ENCODE measurements around the gene SMIM21. TPM values are rescaled to one million over a fixed set of nuclear protein-coding genes. Genes with fewer than 3 reads are reported as not detected.

Gene SMIM21
- total RNA-seq, 1 experiment from 2014 or later = not detected

DNA sequence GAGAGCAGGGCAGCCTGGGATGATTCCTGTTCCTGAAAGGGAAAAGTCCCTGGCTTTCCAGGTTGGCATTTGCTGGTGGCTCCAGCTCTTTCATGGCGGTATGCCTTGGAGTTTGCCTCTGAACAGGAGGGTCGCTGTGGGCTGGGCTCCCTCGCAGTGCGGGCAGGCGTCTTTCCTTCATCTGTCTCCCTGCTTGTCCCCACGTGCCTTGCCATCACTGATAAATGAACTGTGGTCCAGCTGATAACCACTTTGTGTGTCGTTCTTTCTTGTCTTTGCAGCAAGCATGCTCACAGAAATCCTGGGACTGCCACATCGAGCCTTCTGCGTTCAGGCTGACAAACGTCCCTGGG lies 35.3 kb downstream of the SMIM21 start:
- Mint-ChIP-seq H3K4me3 (no peak overlapping the region), H3K9me3 (no peaks in the 10 kb centered on the region), H3K27me3 (ENCODE audit: low read depth) (peaks cover 4% of the 10 kb centered on the region), H3K36me3 (no peaks in the 10 kb centered on the region), H3K4me1 (peaks cover 8% of the 10 kb centered on the region; the same call in 1 of the 2 replicates), H3K27ac (no peak overlapping the region)
- ChIA-PET POLR2A (no interaction called here), CTCF (no interaction called here)
- ATAC-seq (no peak), DNase-seq (ENCODE audit: low spot score) (no peak)
- TF ChIP-seq CREB1 (CRISPR knock-in tag; IDR thresholded peaks at IDR 0.05) (no peak), FOXJ3 (CRISPR knock-in tag; IDR thresholded peaks at IDR 0.05; ENCODE audit: borderline replicate concordance) (no peak), GABPB1 (CRISPR knock-in tag; IDR thresholded peaks at IDR 0.05) (no peak), ZNF396 (CRISPR knock-in tag; IDR thresholded peaks at IDR 0.05; ENCODE audit: borderline replicate concordance) (no peak), JUN (CRISPR knock-in tag; IDR thresholded peaks at IDR 0.05) (no peak), ZBTB21 (CRISPR knock-in tag; IDR thresholded peaks at IDR 0.05; ENCODE audit: borderline replicate concordance) (no peak), SMAD4 (CRISPR knock-in tag; IDR thresholded peaks at IDR 0.05) (no peak)
- TF ChIP-seq, protein P1, sequence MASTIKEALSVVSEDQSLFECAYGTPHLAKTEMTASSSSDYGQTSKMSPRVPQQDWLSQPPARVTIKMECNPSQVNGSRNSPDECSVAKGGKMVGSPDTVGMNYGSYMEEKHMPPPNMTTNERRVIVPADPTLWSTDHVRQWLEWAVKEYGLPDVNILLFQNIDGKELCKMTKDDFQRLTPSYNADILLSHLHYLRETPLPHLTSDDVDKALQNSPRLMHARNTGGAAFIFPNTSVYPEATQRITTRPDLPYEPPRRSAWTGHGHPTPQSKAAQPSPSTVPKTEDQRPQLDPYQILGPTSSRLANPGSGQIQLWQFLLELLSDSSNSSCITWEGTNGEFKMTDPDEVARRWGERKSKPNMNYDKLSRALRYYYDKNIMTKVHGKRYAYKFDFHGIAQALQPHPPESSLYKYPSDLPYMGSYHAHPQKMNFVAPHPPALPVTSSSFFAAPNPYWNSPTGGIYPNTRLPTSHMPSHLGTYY (CRISPR knock-in tag; IDR thresholded peaks at IDR 0.05) = no peak
- TF ChIP-seq, protein P2, sequence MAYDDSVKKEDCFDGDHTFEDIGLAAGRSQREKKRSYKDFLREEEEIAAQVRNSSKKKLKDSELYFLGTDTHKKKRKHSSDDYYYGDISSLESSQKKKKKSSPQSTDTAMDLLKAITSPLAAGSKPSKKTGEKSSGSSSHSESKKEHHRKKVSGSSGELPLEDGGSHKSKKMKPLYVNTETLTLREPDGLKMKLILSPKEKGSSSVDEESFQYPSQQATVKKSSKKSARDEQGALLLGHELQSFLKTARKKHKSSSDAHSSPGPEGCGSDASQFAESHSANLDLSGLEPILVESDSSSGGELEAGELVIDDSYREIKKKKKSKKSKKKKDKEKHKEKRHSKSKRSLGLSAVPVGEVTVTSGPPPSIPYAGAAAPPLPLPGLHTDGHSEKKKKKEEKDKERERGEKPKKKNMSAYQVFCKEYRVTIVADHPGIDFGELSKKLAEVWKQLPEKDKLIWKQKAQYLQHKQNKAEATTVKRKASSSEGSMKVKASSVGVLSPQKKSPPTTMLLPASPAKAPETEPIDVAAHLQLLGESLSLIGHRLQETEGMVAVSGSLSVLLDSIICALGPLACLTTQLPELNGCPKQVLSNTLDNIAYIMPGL (CRISPR knock-in tag; IDR thresholded peaks at IDR 0.05) = no peak
- TF ChIP-seq, protein P3, sequence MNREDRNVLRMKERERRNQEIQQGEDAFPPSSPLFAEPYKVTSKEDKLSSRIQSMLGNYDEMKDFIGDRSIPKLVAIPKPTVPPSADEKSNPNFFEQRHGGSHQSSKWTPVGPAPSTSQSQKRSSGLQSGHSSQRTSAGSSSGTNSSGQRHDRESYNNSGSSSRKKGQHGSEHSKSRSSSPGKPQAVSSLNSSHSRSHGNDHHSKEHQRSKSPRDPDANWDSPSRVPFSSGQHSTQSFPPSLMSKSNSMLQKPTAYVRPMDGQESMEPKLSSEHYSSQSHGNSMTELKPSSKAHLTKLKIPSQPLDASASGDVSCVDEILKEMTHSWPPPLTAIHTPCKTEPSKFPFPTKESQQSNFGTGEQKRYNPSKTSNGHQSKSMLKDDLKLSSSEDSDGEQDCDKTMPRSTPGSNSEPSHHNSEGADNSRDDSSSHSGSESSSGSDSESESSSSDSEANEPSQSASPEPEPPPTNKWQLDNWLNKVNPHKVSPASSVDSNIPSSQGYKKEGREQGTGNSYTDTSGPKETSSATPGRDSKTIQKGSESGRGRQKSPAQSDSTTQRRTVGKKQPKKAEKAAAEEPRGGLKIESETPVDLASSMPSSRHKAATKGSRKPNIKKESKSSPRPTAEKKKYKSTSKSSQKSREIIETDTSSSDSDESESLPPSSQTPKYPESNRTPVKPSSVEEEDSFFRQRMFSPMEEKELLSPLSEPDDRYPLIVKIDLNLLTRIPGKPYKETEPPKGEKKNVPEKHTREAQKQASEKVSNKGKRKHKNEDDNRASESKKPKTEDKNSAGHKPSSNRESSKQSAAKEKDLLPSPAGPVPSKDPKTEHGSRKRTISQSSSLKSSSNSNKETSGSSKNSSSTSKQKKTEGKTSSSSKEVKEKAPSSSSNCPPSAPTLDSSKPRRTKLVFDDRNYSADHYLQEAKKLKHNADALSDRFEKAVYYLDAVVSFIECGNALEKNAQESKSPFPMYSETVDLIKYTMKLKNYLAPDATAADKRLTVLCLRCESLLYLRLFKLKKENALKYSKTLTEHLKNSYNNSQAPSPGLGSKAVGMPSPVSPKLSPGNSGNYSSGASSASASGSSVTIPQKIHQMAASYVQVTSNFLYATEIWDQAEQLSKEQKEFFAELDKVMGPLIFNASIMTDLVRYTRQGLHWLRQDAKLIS (CRISPR knock-in tag; IDR thresholded peaks at IDR 0.05; ENCODE audit: borderline replicate concordance) = no peak

DNA sequence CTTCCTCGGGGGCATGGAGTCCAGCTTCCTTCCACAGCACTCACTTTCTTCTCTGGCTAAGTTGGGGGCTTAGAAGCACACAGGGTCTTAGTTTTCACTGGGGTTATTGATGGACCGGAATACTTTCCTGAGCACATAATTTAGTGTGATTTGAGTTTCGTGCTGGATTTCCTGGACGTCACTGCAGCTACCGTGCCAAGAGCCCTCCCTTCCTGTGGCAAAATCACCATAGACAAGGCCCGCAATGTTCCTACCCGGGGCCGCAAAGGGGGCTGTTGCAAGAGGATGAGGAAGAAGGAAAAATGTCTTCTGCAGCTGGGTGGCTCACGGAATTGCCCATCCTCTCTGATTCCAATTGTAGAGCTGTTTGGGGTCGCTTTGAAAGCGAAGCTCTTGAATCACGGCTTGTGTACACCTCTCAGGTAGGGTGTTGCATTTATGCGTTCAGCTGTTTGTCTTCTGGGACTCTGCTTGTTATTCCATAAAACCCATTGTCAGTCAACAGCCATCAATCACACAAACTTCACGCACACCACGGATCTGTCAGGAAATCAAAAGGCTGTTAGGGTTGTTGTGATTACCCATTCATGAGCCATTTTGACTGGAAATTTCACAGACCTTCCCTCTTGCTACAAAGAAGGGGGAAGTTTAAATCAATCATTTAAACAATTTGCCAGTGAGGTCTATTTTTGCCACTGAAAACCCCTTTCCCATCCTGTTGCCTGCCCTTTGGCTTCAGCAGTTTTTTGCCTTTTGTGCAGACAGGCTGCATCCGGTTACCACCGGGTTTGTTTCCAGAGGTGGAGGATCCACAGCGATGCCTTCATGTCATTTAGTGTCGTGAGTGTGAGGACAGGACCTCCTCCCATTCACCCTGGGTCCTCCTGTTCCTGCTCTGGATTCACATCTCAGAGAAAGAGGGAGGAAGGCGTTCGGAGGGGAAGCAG lies 36.0 kb downstream of the SMIM21 start:
- peaks cover 4% of the 10 kb centered on the region for H3K27me3 Mint-ChIP-seq (ENCODE audit: low read depth)
- H3K4me3 Mint-ChIP-seq = no peak overlapping the region
- ChIA-PET POLR2A (no interaction called here), CTCF (no interaction called here)
- H3K36me3 Mint-ChIP-seq = no peaks in the 10 kb centered on the region
- H3K27ac Mint-ChIP-seq = no peak overlapping the region
- no peak for DNase-seq (ENCODE audit: low spot score)
- H3K4me1 Mint-ChIP-seq = peaks cover 8% of the 10 kb centered on the region; the same call in 1 of the 2 replicates
- ATAC-seq = no peak
- H3K9me3 Mint-ChIP-seq = no peaks in the 10 kb centered on the region
- TF ChIP-seq NR2C2 (CRISPR knock-in tag; IDR thresholded peaks at IDR 0.05) = no peak
- TF ChIP-seq ZNF121 (CRISPR knock-in tag; IDR thresholded peaks at IDR 0.05) = no peak
- TF ChIP-seq ESRRA (CRISPR knock-in tag; IDR thresholded peaks at IDR 0.05; ENCODE audit: borderline replicate concordance) = no peak
- TF ChIP-seq TP53 (CRISPR knock-in tag; IDR thresholded peaks at IDR 0.05) = no peak
- TF ChIP-seq, protein P4, sequence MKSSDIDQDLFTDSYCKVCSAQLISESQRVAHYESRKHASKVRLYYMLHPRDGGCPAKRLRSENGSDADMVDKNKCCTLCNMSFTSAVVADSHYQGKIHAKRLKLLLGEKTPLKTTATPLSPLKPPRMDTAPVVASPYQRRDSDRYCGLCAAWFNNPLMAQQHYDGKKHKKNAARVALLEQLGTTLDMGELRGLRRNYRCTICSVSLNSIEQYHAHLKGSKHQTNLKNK (CRISPR knock-in tag; IDR thresholded peaks at IDR 0.05) = no peak
- TF ChIP-seq SMAD4 (CRISPR knock-in tag; IDR thresholded peaks at IDR 0.05) = no peak
- TF ChIP-seq OVOL2 (CRISPR knock-in tag; IDR thresholded peaks at IDR 0.05; ENCODE audit: borderline replicate concordance) = no peak
- TF ChIP-seq IRF2 (CRISPR knock-in tag; IDR thresholded peaks at IDR 0.05; ENCODE audit: borderline replicate concordance, low read depth) = no peak
- TF ChIP-seq PRRX2 (CRISPR knock-in tag; IDR thresholded peaks at IDR 0.05) = no peak
- no peak for TF ChIP-seq HMGA2 (CRISPR knock-in tag; IDR thresholded peaks at IDR 0.05)
- TF ChIP-seq ZNF671 (CRISPR knock-in tag; IDR thresholded peaks at IDR 0.05) = no peak
- TF ChIP-seq, protein P5, sequence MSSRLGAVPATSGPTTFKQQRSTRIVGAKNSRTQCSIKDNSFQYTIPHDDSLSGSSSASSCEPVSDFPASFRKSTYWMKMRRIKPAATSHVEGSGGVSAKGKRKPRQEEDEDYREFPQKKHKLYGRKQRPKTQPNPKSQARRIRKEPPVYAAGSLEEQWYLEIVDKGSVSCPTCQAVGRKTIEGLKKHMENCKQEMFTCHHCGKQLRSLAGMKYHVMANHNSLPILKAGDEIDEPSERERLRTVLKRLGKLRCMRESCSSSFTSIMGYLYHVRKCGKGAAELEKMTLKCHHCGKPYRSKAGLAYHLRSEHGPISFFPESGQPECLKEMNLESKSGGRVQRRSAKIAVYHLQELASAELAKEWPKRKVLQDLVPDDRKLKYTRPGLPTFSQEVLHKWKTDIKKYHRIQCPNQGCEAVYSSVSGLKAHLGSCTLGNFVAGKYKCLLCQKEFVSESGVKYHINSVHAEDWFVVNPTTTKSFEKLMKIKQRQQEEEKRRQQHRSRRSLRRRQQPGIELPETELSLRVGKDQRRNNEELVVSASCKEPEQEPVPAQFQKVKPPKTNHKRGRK (CRISPR knock-in tag; IDR thresholded peaks at IDR 0.05; ENCODE audit: borderline replicate concordance) = no peak
- TF ChIP-seq, protein P6, sequence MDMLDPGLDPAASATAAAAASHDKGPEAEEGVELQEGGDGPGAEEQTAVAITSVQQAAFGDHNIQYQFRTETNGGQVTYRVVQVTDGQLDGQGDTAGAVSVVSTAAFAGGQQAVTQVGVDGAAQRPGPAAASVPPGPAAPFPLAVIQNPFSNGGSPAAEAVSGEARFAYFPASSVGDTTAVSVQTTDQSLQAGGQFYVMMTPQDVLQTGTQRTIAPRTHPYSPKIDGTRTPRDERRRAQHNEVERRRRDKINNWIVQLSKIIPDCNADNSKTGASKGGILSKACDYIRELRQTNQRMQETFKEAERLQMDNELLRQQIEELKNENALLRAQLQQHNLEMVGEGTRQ (CRISPR knock-in tag; IDR thresholded peaks at IDR 0.05) = no peak
- TF ChIP-seq, protein P7, sequence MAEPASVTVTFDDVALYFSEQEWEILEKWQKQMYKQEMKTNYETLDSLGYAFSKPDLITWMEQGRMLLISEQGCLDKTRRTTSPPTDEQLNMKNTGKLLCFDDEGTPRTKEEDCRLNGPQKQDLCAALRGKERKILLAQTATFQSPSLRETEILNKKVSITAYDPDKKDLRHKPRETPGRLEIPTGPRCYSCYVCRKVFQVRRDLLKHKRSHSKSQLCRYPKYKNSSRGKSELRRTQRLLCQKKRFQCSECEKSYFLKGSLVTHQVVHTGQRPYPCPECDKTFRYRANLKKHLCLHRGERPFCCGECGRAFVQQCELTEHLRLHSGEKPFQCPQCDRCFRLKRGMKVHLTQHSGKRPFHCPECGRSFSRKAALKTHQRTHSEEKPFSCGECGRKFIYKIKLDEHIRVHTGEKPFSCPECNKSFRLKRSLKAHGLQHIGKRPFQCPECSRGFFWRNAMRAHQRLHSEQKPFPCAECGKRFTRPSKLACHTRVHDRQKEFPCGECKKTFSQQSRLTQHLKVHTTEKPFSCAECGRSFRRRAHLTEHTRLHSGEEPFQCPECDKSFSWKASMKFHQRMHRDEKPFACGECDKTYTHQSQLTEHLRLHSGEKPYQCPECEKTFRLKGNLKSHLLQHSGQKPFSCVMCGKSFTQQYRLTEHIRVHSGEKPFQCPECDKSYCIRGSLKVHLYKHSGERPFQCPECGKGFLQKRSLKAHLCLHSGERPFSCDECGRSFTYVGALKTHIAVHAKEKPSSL (CRISPR knock-in tag; conservative IDR thresholded peaks at IDR 0.05) = no peak
